IMR-90 (cell line): ENCODE measurements around the gene FUCA2. TPM values are rescaled to one million over a fixed set of nuclear protein-coding genes. Genes with fewer than 3 reads are reported as not detected.

Experiments
- ATAC-seq: fragments of 200-7000 bp; cut with Tn5 transposase; 2 replicates; pipeline ENCODE4 v1.9.1; 2020; ENCODE audit warnings: low read depth, mild to moderate bottlenecking, moderate library complexity
- BruUV-seq: library from RNA; stranded (reverse); fragments of 400-500 nt; replicated peaks from 2 replicates; lab custom pipeline; 2021; lab: Mats Ljungman, UMichigan
- CTCF ChIA-PET: fragments of 300-600 bp; formaldehyde crosslinking; extraction: SDS; loops from one replicate; lab custom pipeline; 2021; ENCODE audit warnings: antibody characterized with exemption; lab: Yijun Ruan, JAX
- POLR2A ChIA-PET: fragments of 300-600 bp; sonication (Branson Sonifier 250); formaldehyde crosslinking; loops from one replicate; lab custom pipeline; 2022; ENCODE audit warnings: antibody characterized with exemption; ENCODE audit not compliant: unreplicated experiment; lab: Charles Lee
- DNase-seq: peaks from one replicate; pipeline ENCODE4 v3.0.0; 2013
- H2AFZ ChIP-seq: replicated peaks from 2 replicates; pipeline ENCODE3; 2013; ENCODE audit warnings: low read length, mild to moderate bottlenecking; ENCODE audit not compliant: poor library complexity
- H2AK5ac ChIP-seq: 2 replicates; pipeline ENCODE4 v1.6.1; 2013; ENCODE audit warnings: low read depth, low read length, inconsistent platforms
- H2AK9ac ChIP-seq: replicated peaks from 2 replicates; pipeline ENCODE3; 2013; ENCODE audit warnings: mild to moderate bottlenecking, low read depth, low read length, moderate library complexity; ENCODE audit not compliant: poor library complexity
- H2BK120ac ChIP-seq: 2 replicates; pipeline ENCODE4 v1.6.1; 2013; ENCODE audit warnings: low read depth, low read length, inconsistent platforms
- H2BK15ac ChIP-seq: 3 replicates; pipeline ENCODE4 v1.6.1; 2013; ENCODE audit warnings: low read depth, low read length, inconsistent platforms
- H2BK20ac ChIP-seq: 2 replicates; pipeline ENCODE4 v1.6.1; 2013; ENCODE audit warnings: low read depth, mild to moderate bottlenecking, inconsistent platforms, low read length, moderate library complexity
- H2BK5ac ChIP-seq: 2 replicates; pipeline ENCODE4 v1.6.1; 2013; ENCODE audit warnings: mild to moderate bottlenecking, low read depth, low read length, inconsistent platforms; ENCODE audit not compliant: poor library complexity, severe bottlenecking
- H3K14ac ChIP-seq: replicated peaks from 2 replicates; pipeline ENCODE4 v1.6.1; 2013; ENCODE audit warnings: low read depth, low read length, inconsistent platforms
- H3K18ac ChIP-seq: 2 replicates; pipeline ENCODE4 v1.6.1; 2013; ENCODE audit warnings: low read depth, low read length, control low read depth
- H3K23ac ChIP-seq: 2 replicates; pipeline ENCODE4 v1.6.1; 2013; ENCODE audit warnings: low read depth, low read length, inconsistent platforms
- H3K27ac ChIP-seq: 2 replicates; pipeline ENCODE4 v1.5.1; 2013; ENCODE audit warnings: mild to moderate bottlenecking, control low read depth, low read length; ENCODE audit not compliant: insufficient read depth
- H3K27me3 ChIP-seq: 2 replicates; pipeline ENCODE4 v1.6.1; 2013; ENCODE audit warnings: low read length; ENCODE audit not compliant: control insufficient read depth, insufficient read depth
- H3K36me3 ChIP-seq: 2 replicates; pipeline ENCODE4 v1.6.1; 2013; ENCODE audit warnings: low read length, mixed read lengths; ENCODE audit not compliant: control insufficient read depth, insufficient read depth
- H3K4ac ChIP-seq: 2 replicates; pipeline ENCODE4 v1.6.1; 2013; ENCODE audit warnings: low read depth, low read length, inconsistent platforms
- H3K4me1 ChIP-seq: 2 replicates; pipeline ENCODE4 v1.6.1; 2013; ENCODE audit warnings: low read length, mixed read lengths; ENCODE audit not compliant: control insufficient read depth, insufficient read depth
- H3K4me2 ChIP-seq: 2 replicates; pipeline ENCODE4 v1.6.1; 2013; ENCODE audit warnings: low read depth, mild to moderate bottlenecking, control low read depth, low read length, moderate library complexity
- H3K4me3 ChIP-seq: 2 replicates; pipeline ENCODE4 v1.5.1; 2013; ENCODE audit warnings: low read depth, mild to moderate bottlenecking, control low read depth, low read length, moderate library complexity; ENCODE audit not compliant: insufficient read depth
- H3K56ac ChIP-seq: 2 replicates; pipeline ENCODE4 v1.6.1; 2013; ENCODE audit warnings: low read length, inconsistent platforms; ENCODE audit not compliant: insufficient read depth; ENCODE audit errors: extremely low read depth
- H3K79me1 ChIP-seq, 2 experiments: 2 replicates each; pipeline ENCODE4 v1.6.1; 2013; ENCODE audit warnings: low read length in 2 of 2, inconsistent platforms in 1 of 2, low read depth in 1 of 2
- H3K9ac ChIP-seq: 2 replicates; pipeline ENCODE4 v1.6.1; 2013; ENCODE audit warnings: low read depth, low read length, control low read depth
- H3K9me1 ChIP-seq: 2 replicates; pipeline ENCODE4 v1.6.1; 2013; ENCODE audit warnings: low read length, inconsistent platforms; ENCODE audit not compliant: insufficient read depth
- H3K9me3 ChIP-seq: 2 replicates; pipeline ENCODE4 v1.6.1; 2013; ENCODE audit warnings: low read length; ENCODE audit not compliant: control insufficient read depth, insufficient read depth
- H4K20me1 ChIP-seq: 2 replicates; pipeline ENCODE4 v1.6.1; 2013; ENCODE audit warnings: low read length, inconsistent platforms; ENCODE audit not compliant: insufficient read depth
- H4K5ac ChIP-seq: 2 replicates; pipeline ENCODE4 v1.6.1; 2013; ENCODE audit warnings: mild to moderate bottlenecking, low read depth, low read length, control low read depth
- H4K8ac ChIP-seq, 2 experiments: 2 replicates each; pipeline ENCODE4 v1.6.1; 2013; ENCODE audit warnings: low read depth in 2 of 2, low read length in 2 of 2, control low read depth in 1 of 2, inconsistent platforms in 1 of 2
- H4K91ac ChIP-seq: 2 replicates; pipeline ENCODE4 v1.6.1; 2013; ENCODE audit warnings: low read depth, low read length, inconsistent platforms; ENCODE audit not compliant: insufficient read depth
- RCOR1 ChIP-seq: IDR thresholded peaks from 2 replicates; pipeline ENCODE4 v1.6.1; 2012; ENCODE audit warnings: mild to moderate bottlenecking, low read length, improper control_type of control experiment; ENCODE audit not compliant: insufficient replicate concordance
- WGBS, 2 experiments: methylation state at CpG; one replicate each; pipeline versions ENCODE4 v1.1.5 to v1.1.7; 2013; ENCODE audit warnings: missing lambda C conversion rate in 2 of 2; ENCODE audit not compliant: insufficient read length in 1 of 2; ENCODE audit errors: extremely low coverage in 2 of 2; 5-methylcytosine and 5-hydroxymethylcytosine counted together
- dilution Hi-C: fragments of 300-500 bp; cut with HindIII; formaldehyde crosslinking; loops from one replicate; pipeline ENCODE4 v1.14.3; 2018; ENCODE audit warnings: low sequenced_read_pairs; ENCODE audit not compliant: unreplicated experiment
- in situ Hi-C: fragments of 300-500 bp; cut with MboI; formaldehyde crosslinking; loops from 3 replicates; pipeline ENCODE4 v1.14.3; 2019; ENCODE audit warnings: low sequenced_read_pairs, inconsistent platforms, mixed read lengths
- intact Hi-C: fragments of 100-400 bp; cut with micrococcal nuclease; formaldehyde crosslinking; loops from 2 replicates; pipeline ENCODE4 v1.10.0; 2022
- polyA plus RNA-seq, 3 experiments: library from polyadenylated mRNA; depleted of rRNA; stranded (reverse); fragments of >200 nt; gene quantifications; 2 replicates each; pipeline ENCODE4 v1.2.3, GENCODE V29; 2012; ENCODE audit warnings: low replicate concordance in 1 of 3
- total RNA-seq: library from RNA; depleted of rRNA; stranded (reverse); fragments of >200 nt; gene quantifications from 2 replicates; pipeline ENCODE4 v1.2.3, GENCODE V29; 2012

Gene FUCA2
- total and polyA plus RNA-seq, 2 of the 4 experiments (the other 2 are of a cell fraction): 44.1 to 47.4 TPM

DNA sequence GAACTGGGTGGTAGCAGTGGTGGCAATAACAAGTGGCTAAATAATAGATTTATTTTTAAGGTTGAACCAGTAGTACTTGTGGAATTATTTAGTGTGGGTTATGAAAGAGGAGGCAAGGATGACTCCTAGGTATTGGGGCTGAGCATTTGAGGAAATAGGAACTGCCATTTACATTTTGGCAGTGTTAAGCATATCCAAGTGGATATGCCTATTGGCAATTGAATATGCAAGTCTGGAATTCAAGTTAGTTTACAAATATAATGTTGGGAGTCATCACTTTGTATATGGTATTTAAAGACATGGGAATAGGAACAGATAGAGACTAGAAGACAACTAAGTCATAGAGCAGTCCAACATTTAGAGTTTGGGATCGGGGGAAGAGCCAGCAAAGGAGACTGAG is 35.0 kb downstream of the FUCA2 start:
- Histone ChIP-seq H2AK9ac (no peak overlapping the region), H4K20me1 (no peaks in the 10 kb centered on the region), H3K14ac (no peak overlapping the region), H3K27me3 (no peaks in the 10 kb centered on the region), H2BK5ac (no peak overlapping the region), H3K9me1 (no peaks in the 10 kb centered on the region), H3K18ac (no peak overlapping the region), H2AFZ (no peak overlapping the region), H3K36me3 (peaks cover 12% of the 10 kb centered on the region), H3K4ac (no peak overlapping the region), H4K5ac (no peak overlapping the region), H4K91ac (no peak overlapping the region), H3K4me3 (no peak overlapping the region), H3K23ac (no peak overlapping the region), H2AK5ac (no peak overlapping the region), H3K79me1 (no peaks in the 10 kb centered on the region), H2BK15ac (no peak overlapping the region), H3K4me2 (no peak overlapping the region), H3K27ac (no peak overlapping the region), H3K4me1 (no peaks in the 10 kb centered on the region), H2BK20ac (no peak overlapping the region), H3K9me3 (no peaks in the 10 kb centered on the region), H3K56ac (no peak overlapping the region), H4K8ac (no peak overlapping the region), H2BK120ac (no peak overlapping the region), H3K9ac (no peak overlapping the region)
- POLR2A ChIA-PET: no interaction called here
- dilution Hi-C loops (no loop called here), in situ Hi-C loops (no loop called here), intact Hi-C loops (no loop called here)
- DNase-seq (no peak), ATAC-seq (no peak)
- 83% methylated on average over 1 of the region's 1 CpG; no CpG with 5 or more reads in 1 of the 2 experiments for WGBS, 2 experiments
- CTCF ChIA-PET: no interaction called here
- no peak for TF ChIP-seq RCOR1
- BruUV-seq: no TSS peak
